GM20000 (cell line): ENCODE measurements around the gene TNS4.
A peak's percentile ranks its signal among the peaks of the same experiment; 100 is the strongest.

ENCODE experiments used
- DNase-seq: peaks from one replicate; pipeline ENCODE4 v3.0.0; 2012; ENCODE audit warnings: low spot score
- TF ChIP-seq, protein P1 (sequence below): IDR thresholded peaks from 2 replicates; pipeline ENCODE4 v1.5.1; 2012; ENCODE audit warnings: mild to moderate bottlenecking, control low read depth; ENCODE audit errors: extremely low read depth, missing control alignments

TNS4 gene

DNA sequence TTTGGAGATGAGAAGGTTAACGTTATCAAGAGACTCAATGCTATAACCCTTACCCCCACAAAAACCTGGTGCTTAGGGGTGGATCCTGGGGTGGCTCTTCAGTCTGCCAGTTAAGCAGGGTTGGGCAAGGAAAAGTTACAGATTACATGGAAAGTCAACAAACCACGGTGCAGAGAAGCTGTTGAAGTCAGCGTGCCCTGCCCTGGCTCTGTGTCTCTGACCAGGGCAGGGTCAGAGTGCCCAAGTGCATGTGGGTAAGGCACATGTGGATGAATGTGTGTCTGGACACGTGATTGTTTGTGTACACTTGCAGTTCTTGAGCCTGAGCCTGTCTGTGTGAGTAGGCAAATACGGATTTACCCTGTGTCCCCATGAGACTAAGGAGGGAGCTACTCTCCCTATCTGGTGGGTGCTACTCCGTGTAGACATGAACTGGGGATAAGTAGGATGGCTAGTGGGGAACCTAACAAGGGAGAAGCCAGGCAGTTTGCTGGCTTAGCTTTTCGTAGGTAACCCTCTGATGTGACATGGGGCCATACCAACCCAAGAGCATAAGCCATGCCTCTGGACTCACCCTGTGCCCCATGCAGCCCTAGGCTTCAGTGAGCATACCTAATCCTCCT is 52.7 kb downstream of the TNS4 start:
- no peak for DNase-seq
- TF ChIP-seq, protein P1, sequence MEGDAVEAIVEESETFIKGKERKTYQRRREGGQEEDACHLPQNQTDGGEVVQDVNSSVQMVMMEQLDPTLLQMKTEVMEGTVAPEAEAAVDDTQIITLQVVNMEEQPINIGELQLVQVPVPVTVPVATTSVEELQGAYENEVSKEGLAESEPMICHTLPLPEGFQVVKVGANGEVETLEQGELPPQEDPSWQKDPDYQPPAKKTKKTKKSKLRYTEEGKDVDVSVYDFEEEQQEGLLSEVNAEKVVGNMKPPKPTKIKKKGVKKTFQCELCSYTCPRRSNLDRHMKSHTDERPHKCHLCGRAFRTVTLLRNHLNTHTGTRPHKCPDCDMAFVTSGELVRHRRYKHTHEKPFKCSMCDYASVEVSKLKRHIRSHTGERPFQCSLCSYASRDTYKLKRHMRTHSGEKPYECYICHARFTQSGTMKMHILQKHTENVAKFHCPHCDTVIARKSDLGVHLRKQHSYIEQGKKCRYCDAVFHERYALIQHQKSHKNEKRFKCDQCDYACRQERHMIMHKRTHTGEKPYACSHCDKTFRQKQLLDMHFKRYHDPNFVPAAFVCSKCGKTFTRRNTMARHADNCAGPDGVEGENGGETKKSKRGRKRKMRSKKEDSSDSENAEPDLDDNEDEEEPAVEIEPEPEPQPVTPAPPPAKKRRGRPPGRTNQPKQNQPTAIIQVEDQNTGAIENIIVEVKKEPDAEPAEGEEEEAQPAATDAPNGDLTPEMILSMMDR, result no peak

DNA sequence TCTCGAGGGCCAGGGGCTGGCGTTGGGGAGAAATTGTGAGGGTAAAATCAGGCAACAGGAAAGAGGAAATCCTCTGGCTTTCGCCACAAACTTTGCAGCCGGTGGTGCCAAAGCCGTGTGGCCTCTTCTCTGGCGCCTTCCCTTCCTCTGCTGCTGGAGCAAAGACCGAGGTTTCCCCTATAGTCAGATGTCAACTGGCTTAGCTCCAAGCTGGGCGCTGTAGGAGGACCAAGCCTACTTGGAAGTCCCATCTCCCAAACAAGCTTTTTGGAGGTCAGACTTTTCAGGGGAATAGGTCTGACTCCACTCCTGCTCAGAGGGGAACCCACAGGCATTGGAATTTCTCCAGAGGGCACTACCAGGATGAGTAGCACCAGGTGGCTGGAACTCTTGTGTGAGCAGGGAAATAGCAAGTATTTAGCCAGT is 53.2 kb downstream of the TNS4 start:
- TF ChIP-seq, protein P1, result no peak
- no peak for DNase-seq

DNA sequence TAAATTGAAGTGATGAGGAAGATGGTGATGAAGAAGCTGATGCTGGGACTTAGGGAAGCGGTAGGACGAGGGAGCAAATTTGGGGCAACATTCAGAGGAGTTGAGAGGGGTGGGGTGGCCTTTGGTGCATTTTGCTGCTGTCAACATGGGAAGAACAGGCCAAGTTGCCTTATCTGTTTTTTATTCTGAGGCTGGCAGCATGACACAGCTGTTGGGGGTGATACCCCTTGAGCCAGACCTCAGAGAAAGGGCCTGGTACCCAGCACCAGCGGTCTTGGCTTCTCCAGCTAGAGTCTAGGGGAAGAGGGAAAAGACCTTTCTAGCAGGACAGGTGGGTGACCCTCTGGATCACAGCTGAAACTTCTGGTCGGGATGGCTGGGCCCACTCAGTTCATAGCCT is 53.6 kb downstream of the TNS4 start:
- no peak for DNase-seq
- TF ChIP-seq, protein P1, result no peak

DNA sequence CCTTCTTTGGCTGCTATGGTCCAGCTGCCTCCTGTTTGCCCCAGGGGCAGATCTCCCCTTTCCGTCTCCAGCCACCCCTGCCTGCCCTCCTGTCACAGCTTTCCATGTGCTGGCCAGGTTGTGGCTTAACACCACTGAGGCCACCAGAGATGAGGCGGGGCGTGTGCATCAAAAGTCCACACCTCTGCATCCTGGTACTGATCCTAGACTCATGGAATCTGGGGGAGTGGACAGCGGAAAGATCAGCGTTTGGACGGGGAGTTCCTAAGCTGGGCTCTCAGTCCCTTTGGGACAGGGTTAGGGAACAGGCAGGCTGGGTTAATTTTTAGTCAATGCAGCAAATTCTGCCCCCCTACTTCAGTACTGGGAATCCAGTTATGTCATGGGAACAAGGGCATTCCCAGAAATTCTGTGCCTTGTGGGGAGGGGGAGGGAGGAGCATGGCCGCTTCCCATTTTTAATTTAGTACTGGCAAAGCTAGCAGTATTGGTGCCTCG is 54.2 kb downstream of the TNS4 start:
- DNase-seq, result no peak
- TF ChIP-seq, protein P1, result no peak

DNA sequence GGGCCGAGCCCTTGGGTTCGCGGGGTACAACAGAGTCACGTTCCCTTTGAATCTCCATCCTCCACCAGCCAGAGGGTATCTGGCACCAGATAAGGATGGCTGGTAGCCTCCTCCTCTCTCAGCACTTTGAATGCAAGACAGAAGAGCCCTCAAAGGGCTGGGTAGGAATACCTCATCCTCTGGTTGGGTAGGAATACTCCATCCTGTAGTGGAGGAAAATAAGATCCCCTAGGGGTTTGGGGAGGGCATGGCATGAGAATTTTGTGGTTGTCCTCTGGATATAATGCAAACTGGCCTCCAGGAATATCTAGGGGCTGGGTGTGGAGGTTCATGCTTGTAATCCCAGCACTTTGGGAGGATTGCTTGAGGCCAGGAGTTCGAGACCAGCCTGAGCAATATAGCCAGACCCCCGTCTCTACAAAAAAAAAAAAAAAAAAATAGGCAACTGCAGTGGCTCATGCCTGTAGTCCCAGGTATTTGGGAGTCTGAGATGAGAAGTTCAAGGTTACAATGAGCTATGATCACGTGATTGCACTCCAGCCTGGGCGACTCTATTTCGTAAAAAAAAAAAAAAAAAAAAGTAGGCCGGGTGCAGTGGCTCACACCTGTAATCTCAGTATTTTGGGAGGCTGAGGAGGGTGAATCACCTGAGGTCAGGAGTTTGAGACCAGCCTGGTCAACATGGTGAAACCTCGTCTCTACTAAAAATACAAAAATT is 55.5 kb downstream of the TNS4 start:
- no peak for DNase-seq
- TF ChIP-seq, protein P1, result no peak

DNA sequence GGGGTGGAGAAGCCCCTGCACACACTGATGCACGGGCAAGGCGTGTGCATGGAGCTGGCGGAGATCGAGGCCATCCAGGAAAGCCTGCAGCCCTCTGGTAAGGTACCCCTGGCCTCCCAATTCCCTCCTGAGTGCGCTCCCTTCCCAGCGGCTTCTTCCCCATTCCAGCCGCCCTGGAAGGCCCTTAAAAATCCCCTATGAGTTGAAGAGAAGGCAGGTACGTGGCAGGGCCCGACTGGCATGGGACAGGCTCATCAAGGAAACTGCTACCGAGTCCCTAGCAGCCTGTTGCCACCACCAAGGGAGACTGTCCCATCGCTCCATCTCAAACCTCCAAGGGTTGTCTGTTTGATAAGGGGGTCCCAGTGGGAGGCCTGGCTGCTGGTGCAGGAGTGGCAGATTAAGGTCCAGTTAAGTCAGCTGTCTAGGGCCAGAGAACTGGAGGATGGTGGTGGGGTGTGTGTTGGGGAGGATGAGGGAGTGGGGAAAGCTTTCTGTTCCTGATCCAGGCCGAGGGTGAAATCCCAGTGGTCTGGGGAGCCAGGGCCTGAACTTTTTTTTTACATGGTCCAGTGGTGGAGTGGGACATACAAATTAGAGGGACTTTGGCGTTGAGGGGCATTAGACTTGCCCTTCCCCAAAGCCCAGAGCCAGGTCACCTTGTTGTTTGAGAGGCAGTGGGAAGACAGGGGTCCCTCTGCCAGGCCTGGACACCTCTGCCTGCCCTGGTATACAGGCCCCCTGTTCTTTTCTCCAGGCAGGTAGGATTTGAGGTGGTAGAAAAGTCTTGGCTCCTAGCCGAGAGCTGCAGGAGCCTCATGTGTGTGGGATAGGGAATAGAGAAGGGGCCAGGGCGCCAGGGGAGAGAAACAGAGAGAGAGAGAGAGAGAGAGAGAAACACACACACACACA is 57.2 kb downstream of the TNS4 start:
- TF ChIP-seq, protein P1, result no peak
- DNase-seq, result peak; percentile 46
